IMR-90 (cell line): ENCODE results near the gene SCML2. TPM values are rescaled to one million over a fixed set of nuclear protein-coding genes. Genes with fewer than 3 reads are reported as not detected.
"Not testable (repeated sequence)": the region's sequence is repeated elsewhere in the genome, so short reads cannot be mapped to it uniquely, and the experiment has no call there.

ENCODE experiments used
- ATAC-seq: fragments of 200-7000 bp; cut with Tn5 transposase; 2 replicates; pipeline ENCODE4 v1.9.1; 2020; ENCODE audit warnings: low read depth, mild to moderate bottlenecking, moderate library complexity
- BruUV-seq: library from RNA; stranded (reverse); fragments of 400-500 nt; replicated peaks from 2 replicates; lab custom pipeline; 2021; lab: Mats Ljungman, UMichigan
- CTCF ChIA-PET: fragments of 300-600 bp; formaldehyde crosslinking; extraction: SDS; loops from one replicate; lab custom pipeline; 2021; ENCODE audit warnings: antibody characterized with exemption; lab: Yijun Ruan, JAX
- POLR2A ChIA-PET: fragments of 300-600 bp; sonication (Branson Sonifier 250); formaldehyde crosslinking; loops from one replicate; lab custom pipeline; 2022; ENCODE audit warnings: antibody characterized with exemption; ENCODE audit not compliant: unreplicated experiment; lab: Charles Lee
- DNase-seq: peaks from one replicate; pipeline ENCODE4 v3.0.0; 2013
- H2AFZ ChIP-seq: replicated peaks from 2 replicates; pipeline ENCODE3; 2013; ENCODE audit warnings: low read length, mild to moderate bottlenecking; ENCODE audit not compliant: poor library complexity
- H2AK5ac ChIP-seq: 2 replicates; pipeline ENCODE4 v1.6.1; 2013; ENCODE audit warnings: low read depth, low read length, inconsistent platforms
- H2AK9ac ChIP-seq: replicated peaks from 2 replicates; pipeline ENCODE3; 2013; ENCODE audit warnings: mild to moderate bottlenecking, low read depth, low read length, moderate library complexity; ENCODE audit not compliant: poor library complexity
- H2BK120ac ChIP-seq: 2 replicates; pipeline ENCODE4 v1.6.1; 2013; ENCODE audit warnings: low read depth, low read length, inconsistent platforms
- H2BK15ac ChIP-seq: 3 replicates; pipeline ENCODE4 v1.6.1; 2013; ENCODE audit warnings: low read depth, low read length, inconsistent platforms
- H2BK20ac ChIP-seq: 2 replicates; pipeline ENCODE4 v1.6.1; 2013; ENCODE audit warnings: low read depth, mild to moderate bottlenecking, inconsistent platforms, low read length, moderate library complexity
- H2BK5ac ChIP-seq: 2 replicates; pipeline ENCODE4 v1.6.1; 2013; ENCODE audit warnings: mild to moderate bottlenecking, low read depth, low read length, inconsistent platforms; ENCODE audit not compliant: poor library complexity, severe bottlenecking
- H3K14ac ChIP-seq: replicated peaks from 2 replicates; pipeline ENCODE4 v1.6.1; 2013; ENCODE audit warnings: low read depth, low read length, inconsistent platforms
- H3K18ac ChIP-seq: 2 replicates; pipeline ENCODE4 v1.6.1; 2013; ENCODE audit warnings: low read depth, low read length, control low read depth
- H3K23ac ChIP-seq: 2 replicates; pipeline ENCODE4 v1.6.1; 2013; ENCODE audit warnings: low read depth, low read length, inconsistent platforms
- H3K27ac ChIP-seq: 2 replicates; pipeline ENCODE4 v1.5.1; 2013; ENCODE audit warnings: mild to moderate bottlenecking, control low read depth, low read length; ENCODE audit not compliant: insufficient read depth
- H3K27me3 ChIP-seq: 2 replicates; pipeline ENCODE4 v1.6.1; 2013; ENCODE audit warnings: low read length; ENCODE audit not compliant: control insufficient read depth, insufficient read depth
- H3K36me3 ChIP-seq: 2 replicates; pipeline ENCODE4 v1.6.1; 2013; ENCODE audit warnings: low read length, mixed read lengths; ENCODE audit not compliant: control insufficient read depth, insufficient read depth
- H3K4ac ChIP-seq: 2 replicates; pipeline ENCODE4 v1.6.1; 2013; ENCODE audit warnings: low read depth, low read length, inconsistent platforms
- H3K4me1 ChIP-seq: 2 replicates; pipeline ENCODE4 v1.6.1; 2013; ENCODE audit warnings: low read length, mixed read lengths; ENCODE audit not compliant: control insufficient read depth, insufficient read depth
- H3K4me2 ChIP-seq: 2 replicates; pipeline ENCODE4 v1.6.1; 2013; ENCODE audit warnings: low read depth, mild to moderate bottlenecking, control low read depth, low read length, moderate library complexity
- H3K4me3 ChIP-seq: 2 replicates; pipeline ENCODE4 v1.5.1; 2013; ENCODE audit warnings: low read depth, mild to moderate bottlenecking, control low read depth, low read length, moderate library complexity; ENCODE audit not compliant: insufficient read depth
- H3K56ac ChIP-seq: 2 replicates; pipeline ENCODE4 v1.6.1; 2013; ENCODE audit warnings: low read length, inconsistent platforms; ENCODE audit not compliant: insufficient read depth; ENCODE audit errors: extremely low read depth
- H3K79me1 ChIP-seq, 2 experiments: 2 replicates each; pipeline ENCODE4 v1.6.1; 2013; ENCODE audit warnings: low read length in 2 of 2, inconsistent platforms in 1 of 2, low read depth in 1 of 2
- H3K9ac ChIP-seq: 2 replicates; pipeline ENCODE4 v1.6.1; 2013; ENCODE audit warnings: low read depth, low read length, control low read depth
- H3K9me1 ChIP-seq: 2 replicates; pipeline ENCODE4 v1.6.1; 2013; ENCODE audit warnings: low read length, inconsistent platforms; ENCODE audit not compliant: insufficient read depth
- H3K9me3 ChIP-seq: 2 replicates; pipeline ENCODE4 v1.6.1; 2013; ENCODE audit warnings: low read length; ENCODE audit not compliant: control insufficient read depth, insufficient read depth
- H4K20me1 ChIP-seq: 2 replicates; pipeline ENCODE4 v1.6.1; 2013; ENCODE audit warnings: low read length, inconsistent platforms; ENCODE audit not compliant: insufficient read depth
- H4K5ac ChIP-seq: 2 replicates; pipeline ENCODE4 v1.6.1; 2013; ENCODE audit warnings: mild to moderate bottlenecking, low read depth, low read length, control low read depth
- H4K8ac ChIP-seq, 2 experiments: 2 replicates each; pipeline ENCODE4 v1.6.1; 2013; ENCODE audit warnings: low read depth in 2 of 2, low read length in 2 of 2, control low read depth in 1 of 2, inconsistent platforms in 1 of 2
- H4K91ac ChIP-seq: 2 replicates; pipeline ENCODE4 v1.6.1; 2013; ENCODE audit warnings: low read depth, low read length, inconsistent platforms; ENCODE audit not compliant: insufficient read depth
- WGBS, 2 experiments: methylation state at CpG; one replicate each; pipeline versions ENCODE4 v1.1.5 to v1.1.7; 2013; ENCODE audit warnings: missing lambda C conversion rate in 2 of 2; ENCODE audit not compliant: insufficient read length in 1 of 2; ENCODE audit errors: extremely low coverage in 2 of 2; 5-methylcytosine and 5-hydroxymethylcytosine counted together
- dilution Hi-C: fragments of 300-500 bp; cut with HindIII; formaldehyde crosslinking; loops from one replicate; pipeline ENCODE4 v1.14.3; 2018; ENCODE audit warnings: low sequenced_read_pairs; ENCODE audit not compliant: unreplicated experiment
- in situ Hi-C: fragments of 300-500 bp; cut with MboI; formaldehyde crosslinking; loops from 3 replicates; pipeline ENCODE4 v1.14.3; 2019; ENCODE audit warnings: low sequenced_read_pairs, inconsistent platforms, mixed read lengths
- intact Hi-C: fragments of 100-400 bp; cut with micrococcal nuclease; formaldehyde crosslinking; loops from 2 replicates; pipeline ENCODE4 v1.10.0; 2022
- polyA plus RNA-seq, 3 experiments: library from polyadenylated mRNA; depleted of rRNA; stranded (reverse); fragments of >200 nt; gene quantifications; 2 replicates each; pipeline ENCODE4 v1.2.3, GENCODE V29; 2012; ENCODE audit warnings: low replicate concordance in 1 of 3
- total RNA-seq: library from RNA; depleted of rRNA; stranded (reverse); fragments of >200 nt; gene quantifications from 2 replicates; pipeline ENCODE4 v1.2.3, GENCODE V29; 2012

The SCML2 gene
- total and polyA plus RNA-seq, 2 of the 4 experiments (the other 2 are of a cell fraction) = 1.3 to 1.7 TPM

DNA sequence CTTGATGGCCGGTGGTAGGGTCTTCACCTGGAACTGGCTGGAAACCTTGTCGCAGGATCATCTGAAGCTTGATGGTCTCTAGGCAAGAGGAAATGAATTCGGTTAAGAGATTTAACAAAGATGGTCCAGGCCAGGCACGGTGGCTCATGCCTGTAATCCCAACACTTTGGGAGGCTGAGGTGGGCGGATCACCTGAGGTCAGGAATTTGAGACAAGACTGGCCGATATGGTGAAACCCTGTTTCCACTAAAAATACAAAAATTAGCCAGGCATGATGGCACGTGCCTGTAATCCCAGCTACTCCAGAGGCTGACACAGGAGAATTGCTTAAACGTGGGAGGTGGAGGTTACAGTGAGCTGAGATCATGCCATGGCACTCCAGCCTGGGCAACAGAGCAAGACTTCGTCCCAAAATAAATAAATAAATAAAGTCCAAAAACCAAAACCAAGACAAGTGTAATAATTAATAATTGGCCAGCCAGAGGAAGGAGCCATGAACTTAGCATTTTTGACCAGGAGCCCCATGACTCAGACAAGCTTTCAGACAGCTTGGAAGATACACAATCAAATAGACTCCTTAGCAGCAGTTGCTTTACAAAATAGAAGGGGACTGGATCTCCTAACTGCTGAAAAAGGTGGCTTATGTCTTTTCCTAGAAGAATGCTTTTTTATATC, 20.8 kb upstream of the SCML2 start:
- intact Hi-C loops, H3K79me1 ChIP-seq, H2BK120ac ChIP-seq, H3K9me3 ChIP-seq, H4K20me1 ChIP-seq, H2BK5ac ChIP-seq, H2AK9ac ChIP-seq, H2BK20ac ChIP-seq, H2BK15ac ChIP-seq, H4K91ac ChIP-seq, H3K4ac ChIP-seq, POLR2A ChIA-PET, CTCF ChIA-PET, DNase-seq, H4K5ac ChIP-seq, H4K8ac ChIP-seq, H3K36me3 ChIP-seq, H2AK5ac ChIP-seq, H3K4me2 ChIP-seq, H3K4me1 ChIP-seq, dilution Hi-C loops, H3K9ac ChIP-seq, H3K27me3 ChIP-seq, H2AFZ ChIP-seq, BruUV-seq, H3K14ac ChIP-seq, H3K56ac ChIP-seq, H3K27ac ChIP-seq, H3K9me1 ChIP-seq, ATAC-seq, H3K23ac ChIP-seq, H3K4me3 ChIP-seq, H3K18ac ChIP-seq: not testable (repeated sequence)
- in situ Hi-C loops = loop anchor here (25.0 kb wide), 2 partner anchors 1162 to 1737 kb away; partner anchors contain the start of gene MAP7D2
- WGBS, 2 experiments = 77% methylated on average over 3 of the region's 9 CpGs; no CpG with 5 or more reads in 1 of the 2 experiments

DNA sequence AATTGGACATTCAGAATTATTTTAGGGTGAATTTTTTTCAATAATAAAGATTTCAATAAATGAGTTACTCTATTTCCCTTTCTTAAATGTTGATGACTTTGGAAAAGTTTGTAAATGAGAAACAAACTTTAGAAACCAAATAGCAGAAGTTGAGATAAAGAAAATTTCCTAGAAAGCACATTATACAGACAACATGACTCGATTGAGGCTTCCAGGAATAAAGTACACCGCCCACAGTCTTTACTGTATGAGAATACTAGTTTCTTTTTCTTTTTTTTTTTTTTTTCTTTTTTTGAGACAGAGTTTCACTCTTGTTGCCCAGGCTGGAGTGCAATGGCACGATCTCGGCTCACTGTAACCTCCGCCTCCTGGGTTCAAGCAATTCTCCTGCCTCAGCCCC, 14.6 kb upstream of the SCML2 start:
- H3K4me1 ChIP-seq, H4K5ac ChIP-seq, H2BK20ac ChIP-seq, dilution Hi-C loops, CTCF ChIA-PET, H3K27me3 ChIP-seq, H2BK15ac ChIP-seq, H3K9me3 ChIP-seq, H3K27ac ChIP-seq, H3K79me1 ChIP-seq, BruUV-seq, H3K14ac ChIP-seq, H2BK120ac ChIP-seq, H3K4me2 ChIP-seq, DNase-seq, H3K56ac ChIP-seq, H3K23ac ChIP-seq, H3K4ac ChIP-seq, H2AFZ ChIP-seq, H4K91ac ChIP-seq, H3K9ac ChIP-seq, H2AK9ac ChIP-seq, H3K9me1 ChIP-seq, H2AK5ac ChIP-seq, ATAC-seq, H4K8ac ChIP-seq, H3K18ac ChIP-seq, intact Hi-C loops, H3K36me3 ChIP-seq, H2BK5ac ChIP-seq, H3K4me3 ChIP-seq, POLR2A ChIA-PET, H4K20me1 ChIP-seq: not testable (repeated sequence)
- WGBS, 2 experiments = no CpG with 5 or more reads among the region's 5 CpGs
- in situ Hi-C loops = loop anchor here (25.0 kb wide), 1 partner anchor 607 kb away; no protein-coding TSS in a partner anchor
